ENCODE data around the gene BCLAF3.

BCLAF3 gene

GRCh38 chrX:19964017-19964710 lies 26.7 kb downstream of the BCLAF3 start:
- peak in 2 of 4 experiments; percentile 0 to 3 for DNase-seq

DNA sequence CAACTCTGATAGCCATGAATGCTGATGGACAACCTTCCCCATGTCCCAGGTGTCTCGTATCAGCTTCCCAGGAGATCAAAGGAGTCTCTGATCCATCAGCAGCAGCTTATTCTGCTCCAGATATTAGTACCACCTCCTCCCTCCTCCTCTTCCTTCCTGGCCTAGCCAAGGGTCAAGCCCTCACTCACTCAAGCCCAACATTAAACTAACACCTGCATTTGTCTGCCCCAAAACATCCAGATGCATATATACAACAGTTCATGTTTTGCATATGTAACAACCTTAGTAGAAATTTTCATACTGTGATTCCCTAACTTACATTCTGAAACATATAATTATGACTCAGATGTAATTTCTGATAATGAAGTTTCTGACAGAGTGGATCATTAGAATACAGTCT lies 29.9 kb downstream of the BCLAF3 start:
- no peak for DNase-seq

- no peak for DNase-seq
Measured at GRCh38 chrX:19958552-19959486, 32.0 kb downstream of the BCLAF3 start.

DNA sequence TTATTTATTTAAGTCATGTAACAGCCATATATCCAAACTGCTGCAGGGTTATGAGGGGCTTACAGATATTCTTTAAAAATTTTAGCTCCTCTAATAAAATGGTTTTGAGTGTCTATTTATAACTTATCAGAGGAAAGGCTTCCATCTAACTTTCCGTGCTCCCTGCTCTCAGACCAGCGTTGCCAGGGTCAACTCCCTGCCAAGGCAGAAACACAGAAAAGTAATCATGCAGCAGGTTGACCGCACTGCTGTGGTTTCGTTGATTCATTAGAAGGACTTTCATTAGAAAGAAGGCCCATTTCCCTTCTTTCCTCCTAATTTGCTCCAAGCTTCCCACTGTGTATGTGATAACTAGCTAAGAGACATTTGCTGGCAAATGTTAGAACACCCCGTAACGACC lies 33.9 kb downstream of the BCLAF3 start:
- DNase-seq: no peak

- no peak for DNase-seq
Measured at GRCh38 chrX:19956306-19956705, 34.6 kb downstream of the BCLAF3 start.

DNA sequence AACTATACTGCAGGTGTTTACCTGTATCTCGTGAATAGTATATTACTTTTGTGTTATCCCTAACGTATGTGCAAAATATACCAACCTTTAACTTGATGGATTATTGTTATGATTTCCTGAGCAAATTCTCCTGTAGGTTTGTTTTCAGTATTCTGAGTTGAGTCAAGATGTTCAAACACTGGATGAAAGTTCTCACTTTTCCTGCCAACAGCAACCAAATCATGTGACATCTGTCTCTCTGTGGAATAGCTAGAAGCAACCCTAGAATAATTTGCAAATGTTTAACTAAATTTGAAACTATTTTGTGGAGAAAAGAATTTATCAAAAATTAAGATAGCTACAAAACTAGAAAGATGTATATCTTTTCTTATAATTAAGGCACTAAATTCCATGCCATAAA lies 35.6 kb downstream of the BCLAF3 start:
- no peak for DNase-seq

DNA sequence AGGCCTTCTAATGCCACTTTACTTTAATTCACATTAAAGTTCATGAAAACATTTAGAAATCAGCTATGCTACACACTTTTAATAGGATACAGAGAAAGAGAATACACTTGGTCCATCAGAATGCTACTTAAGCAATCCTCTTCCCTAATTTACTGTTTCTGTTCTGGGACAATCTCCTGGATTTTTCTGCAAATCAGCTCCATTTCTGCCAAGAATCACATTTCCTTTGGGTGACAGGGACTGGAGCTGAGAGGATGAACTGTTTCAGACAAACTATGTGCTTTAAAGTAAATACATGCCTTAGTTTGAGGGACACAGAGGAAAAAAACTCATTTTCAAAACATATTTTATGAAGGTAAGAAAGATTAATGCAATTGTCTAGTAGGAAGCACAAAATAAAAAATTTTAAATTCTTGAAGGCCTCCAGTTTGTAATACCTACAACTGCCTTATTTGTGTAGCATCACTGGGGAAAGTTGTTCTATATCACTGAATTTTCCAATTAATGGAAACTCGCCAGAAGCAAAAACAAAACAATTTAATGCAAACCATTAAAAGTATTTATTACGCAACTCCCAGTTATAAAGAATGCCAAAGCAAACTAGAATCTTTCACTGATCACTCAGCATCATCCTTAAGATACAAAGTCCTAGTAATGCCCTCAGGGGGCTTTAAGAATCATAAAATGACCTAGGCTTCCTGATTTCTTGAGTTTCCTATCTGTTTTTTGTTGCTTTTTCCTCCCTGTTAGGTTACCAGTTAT lies 36.3 kb downstream of the BCLAF3 start:
- DNase-seq: no peak

GRCh38 chrX:19953145-19953544 lies 37.7 kb downstream of the BCLAF3 start:
- DNase-seq: no peak

- DNase-seq: no peak
Measured at GRCh38 chrX:19949340-19949739, 41.5 kb downstream of the BCLAF3 start.

GRCh38 chrX:19947612-19948011 lies 43.2 kb downstream of the BCLAF3 start:
- no peak for DNase-seq

Data from activated CD4-positive, CD25-positive, alpha-beta regulatory T cell (primary cell).